ENCODE results near the gene MKLN1. TPM values are rescaled to one million over a fixed set of nuclear protein-coding genes. Genes with fewer than 3 reads are reported as not detected.
"Not testable (repeated sequence)": the region's sequence is repeated elsewhere in the genome, so short reads cannot be mapped to it uniquely, and the experiment has no call there.

Gene MKLN1
- total RNA-seq, 2 donors from 2014 or later, result 27.4 to 28.5 TPM

DNA sequence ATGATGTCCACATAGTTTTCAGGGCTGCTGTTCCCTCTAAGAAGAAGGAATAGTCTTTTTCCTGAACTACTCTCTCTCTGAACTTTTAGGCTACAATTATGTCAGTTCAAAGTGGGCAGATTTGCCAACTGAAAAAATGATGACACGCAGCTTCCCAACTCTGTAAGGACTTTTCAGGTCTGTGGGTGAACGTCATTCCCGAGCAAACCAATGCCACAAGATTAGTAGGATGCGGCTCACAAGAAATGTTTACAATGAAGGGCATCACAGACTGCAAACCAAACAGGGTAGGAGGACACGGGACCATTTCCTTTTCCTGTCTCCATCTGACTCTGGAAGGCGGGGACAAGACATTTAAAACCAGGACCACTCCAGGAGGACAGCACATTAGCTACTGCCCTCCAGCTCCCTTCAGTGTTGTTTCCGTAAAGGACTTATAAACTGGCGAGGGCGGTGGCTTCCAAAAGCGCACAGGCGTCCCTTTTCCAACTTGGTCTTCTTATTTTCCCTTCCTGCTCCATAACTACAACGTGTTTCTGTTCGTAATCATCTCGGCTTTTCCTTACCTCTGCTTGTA, 539 bp upstream of the MKLN1 start:
- TF ChIP-seq, protein P1, sequence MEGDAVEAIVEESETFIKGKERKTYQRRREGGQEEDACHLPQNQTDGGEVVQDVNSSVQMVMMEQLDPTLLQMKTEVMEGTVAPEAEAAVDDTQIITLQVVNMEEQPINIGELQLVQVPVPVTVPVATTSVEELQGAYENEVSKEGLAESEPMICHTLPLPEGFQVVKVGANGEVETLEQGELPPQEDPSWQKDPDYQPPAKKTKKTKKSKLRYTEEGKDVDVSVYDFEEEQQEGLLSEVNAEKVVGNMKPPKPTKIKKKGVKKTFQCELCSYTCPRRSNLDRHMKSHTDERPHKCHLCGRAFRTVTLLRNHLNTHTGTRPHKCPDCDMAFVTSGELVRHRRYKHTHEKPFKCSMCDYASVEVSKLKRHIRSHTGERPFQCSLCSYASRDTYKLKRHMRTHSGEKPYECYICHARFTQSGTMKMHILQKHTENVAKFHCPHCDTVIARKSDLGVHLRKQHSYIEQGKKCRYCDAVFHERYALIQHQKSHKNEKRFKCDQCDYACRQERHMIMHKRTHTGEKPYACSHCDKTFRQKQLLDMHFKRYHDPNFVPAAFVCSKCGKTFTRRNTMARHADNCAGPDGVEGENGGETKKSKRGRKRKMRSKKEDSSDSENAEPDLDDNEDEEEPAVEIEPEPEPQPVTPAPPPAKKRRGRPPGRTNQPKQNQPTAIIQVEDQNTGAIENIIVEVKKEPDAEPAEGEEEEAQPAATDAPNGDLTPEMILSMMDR (IDR thresholded peaks at IDR 0.05), result no peak
- peak; percentile 67 for DNase-seq (ENCODE audit: low spot score)
- Histone ChIP-seq H3K27ac (peak overlapping the region; percentile 99), H3K4me3 (peak overlapping the region; percentile 95 to 100), H3K4me1 (peaks cover 0 to 23% of the 10 kb centered on the region in 2 donors), H3K36me3 (no peaks in the 10 kb centered on the region), H3K9me3 (no peaks in the 10 kb centered on the region), H3K27me3 (no peaks in the 10 kb centered on the region)

DNA sequence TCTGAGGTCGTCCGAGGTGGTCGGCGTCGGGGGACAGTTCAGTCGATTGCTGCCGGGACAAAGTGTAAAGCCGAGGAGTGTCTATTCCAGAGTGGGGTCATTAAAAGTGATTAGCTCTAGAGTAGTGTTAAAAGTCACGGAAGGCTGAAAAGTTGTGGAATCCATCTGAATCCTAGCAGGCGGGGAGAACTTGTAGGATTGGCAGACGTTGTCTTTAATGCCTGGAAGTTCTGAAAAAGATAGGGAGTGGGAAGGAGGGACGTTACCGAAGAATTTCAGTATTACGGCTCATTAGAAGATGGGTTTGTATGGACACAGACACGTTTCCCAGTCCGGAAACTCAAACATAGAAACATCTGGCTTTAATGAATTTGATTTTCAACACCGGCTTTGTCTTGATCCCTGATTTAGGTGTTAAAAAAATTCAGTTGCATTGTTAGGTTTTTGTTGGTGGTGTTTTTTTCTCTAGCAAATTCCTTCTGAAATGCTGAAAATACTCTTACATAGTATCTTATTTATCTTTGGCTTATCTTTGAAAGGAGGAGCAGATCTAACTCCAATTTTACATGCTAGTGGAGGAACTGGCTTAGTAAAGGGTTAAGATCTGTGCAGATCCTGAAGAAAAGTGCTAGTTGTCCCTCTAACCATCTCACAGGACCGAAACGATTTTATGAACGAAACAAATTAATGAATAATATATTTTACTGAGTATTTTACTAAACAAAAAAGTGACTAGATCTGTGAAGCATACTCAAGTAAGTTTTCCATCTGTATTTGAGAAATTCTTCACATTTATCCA, 900 bp downstream of the MKLN1 start:
- Histone ChIP-seq H3K36me3 (no peaks in the 10 kb centered on the region), H3K4me3 (peak overlapping the region; percentile 95 to 100), H3K27me3 (no peaks in the 10 kb centered on the region), H3K9me3 (no peaks in the 10 kb centered on the region), H3K4me1 (peaks cover 0 to 27% of the 10 kb centered on the region in 2 donors), H3K27ac (peak overlapping the region; percentile 99)
- no peak for DNase-seq (ENCODE audit: low spot score)
- TF ChIP-seq, protein P1 (IDR thresholded peaks at IDR 0.05), result no peak

GRCh38 chr7:131329176-131329570, 1.5 kb downstream of the MKLN1 start:
- TF ChIP-seq, protein P1 (IDR thresholded peaks at IDR 0.05), result no peak
- Histone ChIP-seq H3K4me1 (peaks cover 0 to 27% of the 10 kb centered on the region in 2 donors), H3K27ac (peak overlapping the region; percentile 99), H3K36me3 (no peaks in the 10 kb centered on the region), H3K4me3 (peak overlapping the region; percentile 95 to 100), H3K27me3 (no peaks in the 10 kb centered on the region), H3K9me3 (no peaks in the 10 kb centered on the region)
- no peak for DNase-seq (ENCODE audit: low spot score)

- Histone ChIP-seq H3K27ac (peak overlapping the region; percentile 99), H3K9me3 (no peaks in the 10 kb centered on the region), H3K4me1 (peaks cover 0 to 27% of the 10 kb centered on the region in 2 donors)
Observed at GRCh38 chr7:131330299-131330698, 2.6 kb downstream of the MKLN1 start.

GRCh38 chr7:131331806-131332205, 4.1 kb downstream of the MKLN1 start:
- Histone ChIP-seq H3K27me3 (no peaks in the 10 kb centered on the region), H3K27ac (no peak overlapping the region), H3K4me1 (peaks cover 0 to 23% of the 10 kb centered on the region in 2 donors), H3K4me3 (no peak overlapping the region), H3K36me3 (no peaks in the 10 kb centered on the region), H3K9me3 (peaks cover 0 to 4% of the 10 kb centered on the region in 2 donors)
- DNase-seq (ENCODE audit: low spot score), result no peak
- TF ChIP-seq, protein P1 (IDR thresholded peaks at IDR 0.05), result no peak

More at GRCh38 chr7:131330299-131330698, 2.6 kb downstream of the MKLN1 start:
- DNase-seq (ENCODE audit: low spot score), result no peak
- Histone ChIP-seq H3K27me3 (no peaks in the 10 kb centered on the region), H3K36me3 (no peaks in the 10 kb centered on the region), H3K4me3 (no peak overlapping the region)
- TF ChIP-seq, protein P1 (IDR thresholded peaks at IDR 0.05), result no peak

- H3K4me3 ChIP-seq; H3K27ac ChIP-seq; DNase-seq (ENCODE audit: low spot score); H3K27me3 ChIP-seq; H3K36me3 ChIP-seq: not testable (repeated sequence)
- Histone ChIP-seq H3K9me3 (peaks cover 0 to 11% of the 10 kb centered on the region in 2 donors), H3K4me1 (peaks cover 0 to 21% of the 10 kb centered on the region in 2 donors)
Observed at GRCh38 chr7:131332729-131333128, 5.1 kb downstream of the MKLN1 start.
